ENCODE results near the gene VPS41.

VPS41 gene

DNA sequence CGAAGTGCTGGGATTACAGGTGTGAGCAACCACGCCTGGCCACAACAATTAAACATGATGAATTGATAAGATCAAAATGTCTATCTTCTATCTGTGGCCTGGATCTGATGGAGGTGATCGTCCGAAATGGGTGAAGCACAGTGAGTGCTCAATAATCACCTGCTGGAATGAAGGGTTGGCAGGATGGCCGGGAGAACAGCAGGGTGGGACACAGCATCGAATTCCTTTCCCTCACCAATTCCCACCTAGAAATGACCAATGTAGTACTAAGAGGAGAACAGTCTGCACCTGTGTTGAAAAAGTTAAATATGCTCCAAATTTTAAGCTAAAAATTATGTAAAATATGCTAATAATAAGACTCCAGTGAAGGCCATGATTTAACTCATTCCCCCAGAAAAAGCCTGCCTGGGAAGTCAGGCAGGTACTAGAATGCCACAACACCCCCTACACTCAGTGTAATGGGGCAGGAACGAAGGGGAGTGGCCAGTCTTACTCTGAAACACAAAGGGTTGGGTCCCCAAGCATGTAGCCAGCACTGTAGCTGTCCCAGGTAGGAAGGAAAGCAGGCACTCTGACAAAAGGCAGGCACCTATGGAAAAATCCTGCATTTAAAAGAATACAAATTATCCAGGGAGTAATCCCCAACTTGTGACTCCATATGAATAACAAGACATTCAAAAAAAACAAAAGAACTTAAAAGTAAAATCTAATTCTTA lies 110.3 kb downstream of the VPS41 start:
- no peak for DNase-seq

DNA sequence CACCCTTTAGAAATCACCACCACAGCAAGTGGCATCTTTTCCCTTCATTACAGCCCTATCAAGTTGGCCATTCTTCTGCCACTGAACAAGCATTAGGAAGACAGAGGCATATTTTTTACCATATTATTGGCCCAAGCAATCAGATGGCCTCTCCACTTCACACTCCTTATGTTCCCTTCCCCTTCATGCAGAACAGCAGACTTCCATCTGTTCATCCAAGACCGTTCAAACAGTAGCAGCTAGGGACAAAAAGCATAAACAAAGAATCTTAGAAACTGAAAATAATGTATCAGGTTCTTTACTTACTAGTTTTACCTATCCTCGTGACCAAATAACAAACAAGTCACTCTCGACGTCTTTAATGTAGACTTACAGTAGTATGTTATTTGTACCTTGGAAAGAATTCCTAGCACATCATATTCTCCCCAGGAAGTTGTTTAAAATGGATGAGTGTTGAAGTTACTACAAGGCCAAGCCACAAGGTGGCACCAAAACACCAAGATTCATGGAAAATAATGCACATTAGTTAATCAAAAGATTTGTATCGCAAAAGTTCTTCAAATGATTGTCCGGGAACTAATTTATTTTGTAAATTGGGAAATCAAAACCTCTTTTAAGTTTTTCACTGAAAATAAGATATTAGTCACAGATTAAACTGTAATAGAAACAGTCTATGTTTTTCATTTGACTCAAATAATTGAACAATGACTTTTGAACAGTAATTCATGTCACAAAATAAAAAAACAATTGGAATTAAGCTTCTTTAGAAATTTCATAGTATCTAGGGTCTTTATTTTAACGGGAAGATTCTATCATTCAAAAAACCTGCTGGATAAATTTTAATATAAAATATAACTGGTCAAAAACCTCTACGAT lies 112.1 kb downstream of the VPS41 start:
- DNase-seq: peak; percentile 80

DNA sequence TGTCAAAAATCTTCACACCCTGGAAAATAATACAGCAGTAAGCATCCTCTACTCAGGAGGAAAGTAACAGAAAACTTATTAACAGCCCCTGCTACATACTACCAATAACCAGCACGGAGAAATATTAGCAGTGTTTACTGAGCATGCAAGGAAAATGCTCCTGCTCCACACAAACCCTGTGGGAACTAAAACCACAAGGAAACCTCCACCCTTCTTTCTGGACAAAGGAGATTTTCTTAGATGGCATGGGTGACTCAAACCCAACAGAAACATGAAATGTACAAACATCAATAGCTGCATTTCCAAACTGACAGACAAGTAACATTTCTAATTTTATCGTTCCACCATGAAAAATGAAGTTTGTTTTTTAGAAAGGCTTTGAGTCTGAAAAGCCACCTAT lies 113.4 kb downstream of the VPS41 start:
- DNase-seq: no peak

DNA sequence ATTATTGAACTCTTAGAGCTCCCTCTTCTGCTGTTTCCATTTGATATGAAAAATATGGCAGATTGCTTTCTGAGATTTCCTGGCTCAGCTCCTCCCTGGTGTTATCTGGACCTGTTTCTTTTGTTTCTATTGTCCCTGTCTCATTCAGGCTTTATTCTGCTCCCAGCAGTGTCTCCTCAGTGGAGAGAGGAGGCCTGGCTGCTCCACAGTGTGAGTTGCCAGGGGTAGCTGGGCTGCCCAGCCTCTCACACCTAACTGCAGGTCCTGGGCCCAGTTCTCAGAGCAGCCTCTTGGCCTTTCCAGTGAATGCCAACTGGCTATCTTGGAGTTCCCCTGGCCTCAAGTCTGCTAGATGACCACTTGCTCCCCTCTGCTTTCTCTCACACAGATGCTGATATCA lies 127.0 kb downstream of the VPS41 start:
- no peak for DNase-seq

DNA sequence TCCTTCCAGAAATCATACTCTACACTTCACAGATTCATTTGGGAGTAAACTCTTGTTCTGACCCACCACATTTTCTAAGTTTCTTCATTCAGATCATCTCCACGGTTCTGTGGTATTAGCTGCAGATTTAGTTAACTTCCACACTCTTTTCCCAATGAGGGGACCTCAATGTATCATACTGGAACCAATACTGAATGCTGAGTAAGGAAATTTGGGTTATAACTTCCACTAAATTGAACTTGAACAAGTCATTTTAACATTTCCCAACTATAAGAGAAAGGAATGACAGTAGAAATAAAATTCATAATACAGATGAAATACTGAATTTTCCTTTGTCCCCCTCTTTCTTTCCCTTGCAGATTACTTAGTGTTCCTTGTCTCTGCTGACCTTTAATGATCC lies 131.4 kb downstream of the VPS41 start:
- DNase-seq: no peak

DNA sequence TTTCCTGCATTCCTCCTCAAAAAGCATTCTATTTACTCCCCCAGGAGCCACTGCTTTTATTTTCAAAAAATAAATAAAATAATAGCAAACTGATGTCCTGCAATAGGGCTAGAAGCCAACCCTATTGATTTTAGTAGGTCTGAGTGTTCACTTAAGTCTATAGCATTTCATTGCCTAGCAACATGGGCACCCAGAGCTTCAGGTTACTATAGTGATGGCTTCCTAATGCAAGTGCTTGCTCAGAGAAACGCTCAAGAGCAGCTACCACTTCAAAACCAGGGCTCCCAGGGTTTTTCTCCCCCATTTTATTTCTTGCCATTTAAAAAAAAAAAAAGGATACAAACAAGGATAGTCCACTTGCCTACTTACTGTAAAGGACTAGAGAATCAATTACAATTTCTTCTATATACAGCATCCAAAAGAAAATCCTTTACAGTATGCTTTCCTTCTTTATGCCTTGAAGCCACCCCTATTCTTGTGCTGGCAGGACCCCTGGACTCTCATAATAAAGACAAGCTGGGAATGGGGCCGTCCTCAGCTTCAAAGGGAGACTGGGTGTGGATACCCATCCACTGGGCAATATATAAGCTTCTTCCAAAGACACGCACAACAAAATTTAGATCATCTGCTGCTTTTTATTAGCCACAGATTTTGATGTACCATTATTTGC lies 133.3 kb downstream of the VPS41 start:
- DNase-seq: peak; percentile 18

DNA sequence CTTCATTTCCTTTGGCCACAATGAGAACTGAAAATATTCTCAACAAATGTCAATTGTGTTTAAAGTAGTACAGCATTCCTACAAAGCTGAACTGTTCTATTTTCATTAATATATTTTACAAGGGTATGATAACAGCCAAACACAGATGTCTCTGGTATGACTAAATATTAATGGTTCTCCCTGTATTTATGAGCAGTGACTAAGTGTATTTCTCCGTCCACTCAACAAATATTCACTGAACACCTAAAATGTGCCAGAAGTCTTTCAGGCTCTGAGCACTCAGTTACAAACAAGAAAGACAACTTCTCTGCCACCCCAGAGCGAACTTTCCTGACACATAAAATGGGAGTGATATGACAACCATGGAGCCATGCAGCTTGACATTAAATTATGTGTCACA lies 135.6 kb downstream of the VPS41 start:
- no peak for DNase-seq

DNA sequence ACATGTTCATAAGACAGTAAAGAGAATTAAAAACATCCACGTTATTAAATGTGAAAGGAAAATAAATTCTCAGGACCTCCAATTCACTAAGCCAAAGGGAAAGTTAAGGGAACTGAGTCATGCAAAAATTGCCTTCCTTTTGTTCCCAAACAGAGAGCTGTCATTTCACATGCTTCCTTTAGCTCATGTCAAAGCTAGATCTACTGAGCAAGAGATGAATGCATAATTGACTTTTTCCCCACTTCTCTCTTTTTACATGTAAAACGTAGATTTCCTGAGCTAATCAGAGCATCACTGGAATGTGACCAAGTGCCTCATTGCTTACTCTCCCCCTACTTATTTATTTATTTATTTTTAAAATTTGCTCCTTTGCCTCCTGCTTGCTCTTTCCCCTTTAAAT lies 148.8 kb downstream of the VPS41 start:
- DNase-seq: no peak

DNA sequence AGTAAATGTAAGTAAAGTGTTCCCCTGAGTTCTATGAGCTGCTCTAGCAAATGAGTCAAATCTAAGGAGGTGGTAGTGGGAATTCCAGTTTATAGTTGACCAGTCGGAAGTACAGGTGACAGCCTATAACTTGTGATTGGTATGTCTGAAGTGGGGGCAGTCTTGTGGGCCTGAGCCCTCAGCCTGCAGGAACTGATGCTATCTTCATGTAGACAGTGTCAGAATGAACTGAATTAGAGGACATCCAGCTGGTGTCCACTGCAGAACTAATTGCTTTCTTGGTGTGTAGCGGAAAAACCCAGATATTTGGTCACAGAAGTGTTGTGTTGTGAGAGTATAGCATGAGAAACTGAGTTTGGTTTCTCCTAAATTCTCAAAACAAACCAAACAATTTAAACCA lies 150.0 kb downstream of the VPS41 start:
- DNase-seq: no peak

DNA sequence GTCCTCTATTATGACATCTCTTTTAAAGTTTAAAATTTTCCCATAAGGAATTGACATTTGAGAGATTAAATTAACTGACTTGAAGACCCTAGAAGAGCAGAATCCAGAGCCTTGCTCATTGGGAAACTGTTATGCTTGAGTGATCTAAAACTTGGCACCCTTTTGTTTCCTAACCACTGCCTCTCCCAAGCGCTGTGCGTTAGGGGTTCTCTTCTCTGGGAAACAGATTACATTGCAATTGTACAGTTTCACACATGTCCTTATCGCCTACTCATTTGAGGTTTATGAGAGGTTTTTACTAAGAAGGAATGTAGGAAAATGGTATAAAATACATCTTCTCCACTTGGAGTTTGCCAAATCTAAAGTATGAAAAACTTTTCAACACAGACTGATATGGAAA lies 151.1 kb downstream of the VPS41 start:
- no peak for DNase-seq

DNA sequence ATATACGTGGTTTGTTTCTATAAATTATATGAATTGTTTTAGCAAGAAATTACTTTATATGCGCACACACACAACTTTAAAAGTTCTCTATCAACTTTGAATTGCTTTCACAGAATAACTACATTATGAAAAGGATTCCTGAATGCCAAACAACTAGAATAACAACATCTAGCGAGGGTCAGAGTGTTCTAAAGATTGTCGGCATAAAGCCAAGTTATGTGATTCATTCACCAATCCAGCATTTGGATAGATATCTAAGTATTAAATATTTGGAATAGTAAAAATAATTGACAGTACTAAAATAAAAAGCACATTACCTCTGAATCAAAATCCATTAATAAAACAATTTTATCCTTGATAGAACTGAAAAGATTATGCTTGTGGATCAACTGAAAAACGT lies 152.5 kb downstream of the VPS41 start:
- DNase-seq: no peak

DNA sequence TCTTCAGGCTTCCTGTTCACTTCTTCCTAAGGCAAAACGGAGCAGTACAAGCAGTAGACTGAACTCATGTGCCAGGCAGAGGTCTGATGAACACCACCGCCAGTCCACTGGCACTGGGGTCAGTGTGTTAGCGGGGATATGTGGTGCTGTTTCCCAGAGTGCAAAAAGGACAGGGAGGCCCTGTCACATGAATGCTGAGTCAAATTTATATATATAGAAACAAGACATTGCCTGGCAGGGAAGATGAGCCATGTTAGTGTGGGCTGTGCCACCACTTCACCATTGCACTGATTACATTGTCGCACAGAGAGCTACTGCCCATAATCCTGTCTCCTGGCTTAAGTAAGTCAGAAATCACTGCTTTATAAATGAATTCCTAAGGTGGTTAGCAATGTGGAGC lies 155.6 kb downstream of the VPS41 start:
- no peak for DNase-seq

DNA sequence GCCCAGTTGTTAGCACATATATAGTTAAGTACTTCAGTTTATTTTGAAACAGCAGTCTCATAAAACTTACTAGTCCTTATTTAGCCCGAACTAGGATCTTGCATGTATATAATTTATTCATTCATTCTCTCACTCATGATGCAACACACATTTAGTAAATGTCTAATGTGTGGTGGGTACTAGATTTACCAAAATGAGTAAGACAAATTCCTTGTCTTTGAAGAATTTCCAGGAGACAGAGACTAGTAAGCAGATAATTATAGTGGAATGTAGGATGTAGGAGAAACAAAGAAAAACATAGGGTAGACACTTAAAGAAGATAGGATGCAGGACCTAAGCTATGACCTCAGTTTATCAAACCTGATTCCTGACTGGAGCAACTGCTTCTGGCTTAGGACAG lies 157.6 kb downstream of the VPS41 start:
- no peak for DNase-seq

DNA sequence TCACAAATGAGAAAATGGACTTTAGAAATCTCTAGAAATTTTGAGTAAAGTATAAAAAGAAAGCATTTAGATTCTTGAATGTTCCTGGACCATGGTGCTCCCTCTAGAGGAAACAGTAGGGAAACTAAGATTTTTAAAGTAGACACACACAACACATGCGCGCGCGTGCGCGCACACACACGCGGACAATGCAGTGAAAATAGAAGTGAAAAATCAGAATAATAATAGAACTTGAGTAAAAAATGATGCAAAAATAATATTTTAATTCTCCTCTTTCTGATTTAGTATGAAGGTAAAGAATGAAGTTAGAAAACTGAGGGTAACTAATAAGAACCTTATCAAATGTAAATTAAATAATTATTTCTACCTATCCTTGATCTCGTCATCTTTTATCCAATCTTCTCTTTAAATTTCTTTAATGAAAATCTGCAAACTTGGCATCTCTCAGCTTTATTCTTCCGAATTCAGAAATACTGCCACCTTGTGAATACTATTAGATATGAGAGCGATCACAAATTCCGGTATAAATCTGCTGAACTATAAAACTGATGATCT lies 160.9 kb downstream of the VPS41 start:
- no peak for DNase-seq

DNA sequence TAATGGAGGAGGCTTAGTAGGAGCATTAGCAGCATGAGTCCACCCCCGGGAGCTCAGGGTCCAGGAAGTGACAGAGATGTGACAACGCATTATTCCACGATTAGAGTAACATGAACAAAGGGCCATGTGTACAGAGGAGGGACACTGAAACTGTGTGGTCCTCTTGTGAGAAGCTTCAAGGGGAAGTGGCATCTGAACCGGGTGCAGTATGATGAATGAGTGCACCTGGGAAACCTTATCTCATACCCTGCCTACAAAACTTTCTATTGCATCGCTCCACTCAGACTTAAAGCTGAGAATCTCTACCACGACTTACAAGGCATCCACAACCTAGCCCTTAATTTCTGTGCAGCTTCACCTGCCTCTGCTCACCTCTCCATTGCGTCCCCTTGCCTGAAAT lies 162.6 kb downstream of the VPS41 start:
- DNase-seq: no peak

DNA sequence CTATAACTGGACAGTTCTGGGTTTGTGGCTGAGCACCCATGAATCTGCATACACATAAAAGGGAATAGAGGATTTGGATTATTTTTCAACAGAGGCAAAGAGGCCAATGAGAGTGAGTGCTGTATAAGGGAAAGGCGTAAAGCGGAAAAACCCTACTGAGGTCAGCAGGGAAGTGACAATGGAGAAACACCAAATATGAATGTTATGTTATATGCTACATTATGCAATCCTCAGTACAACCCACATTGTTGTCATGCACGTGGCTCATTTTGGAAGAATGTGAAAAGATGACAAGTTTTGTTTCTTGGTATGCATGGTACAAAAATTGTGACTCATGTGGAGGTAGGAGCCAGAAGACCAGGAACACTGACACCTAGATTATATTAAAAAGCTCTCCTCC lies 164.2 kb downstream of the VPS41 start:
- DNase-seq: no peak

DNA sequence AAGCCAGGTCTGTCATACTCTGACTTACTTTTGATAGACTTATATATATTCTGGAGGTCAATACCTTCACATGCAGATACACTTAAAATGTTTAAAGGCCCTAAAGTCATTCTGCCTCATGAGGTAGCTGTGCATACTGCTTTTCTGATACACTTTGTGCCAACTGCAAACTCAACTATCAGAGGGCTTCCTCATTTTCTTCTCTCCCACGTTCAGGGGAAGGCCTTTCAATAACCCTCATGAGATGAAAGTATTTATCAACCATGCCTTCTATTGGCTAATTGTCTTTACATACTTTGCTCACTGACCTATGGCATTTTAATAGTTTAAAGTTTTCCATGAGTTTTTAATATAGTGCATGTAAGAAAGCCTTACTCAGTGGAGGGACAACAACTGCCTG lies 165.1 kb downstream of the VPS41 start:
- DNase-seq: no peak

DNA sequence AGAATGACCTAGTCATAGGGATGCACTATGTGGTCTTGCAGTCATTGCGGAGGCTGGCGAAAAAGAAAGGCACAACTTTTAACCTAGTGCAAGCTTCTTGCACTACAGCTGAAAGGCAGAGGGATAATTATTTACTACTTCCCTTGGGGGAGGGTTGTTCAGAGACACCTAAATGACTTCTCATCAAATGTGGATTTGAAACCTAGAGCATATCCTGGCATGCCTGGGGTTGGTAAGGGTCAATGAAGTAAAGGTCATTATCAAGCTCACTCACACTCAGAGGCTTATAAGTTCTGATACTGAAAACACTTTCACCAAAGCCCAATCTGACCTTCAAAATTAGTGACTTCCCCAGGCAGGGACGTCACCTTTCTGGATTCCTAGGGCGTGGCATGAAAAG lies 168.9 kb downstream of the VPS41 start:
- DNase-seq: no peak

DNA sequence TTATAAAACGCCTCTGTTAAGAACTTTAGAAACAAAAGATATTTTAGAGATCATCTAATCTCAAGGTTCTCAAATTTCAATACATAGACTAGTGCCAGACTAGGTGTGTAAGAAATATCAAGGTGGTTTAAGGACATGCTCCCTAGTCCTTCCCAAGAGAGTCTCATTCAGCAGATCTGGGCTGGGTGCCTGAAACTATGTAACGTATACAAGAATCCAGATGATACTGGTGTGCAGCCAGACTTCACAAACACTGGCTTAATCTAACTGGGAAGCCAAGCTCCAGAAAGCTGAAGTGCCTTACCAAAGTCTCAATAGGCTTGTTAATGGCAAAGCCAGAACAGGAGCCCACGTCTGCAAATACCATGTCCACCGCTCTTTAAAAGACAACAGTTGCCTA lies 172.9 kb downstream of the VPS41 start:
- no peak for DNase-seq

DNA sequence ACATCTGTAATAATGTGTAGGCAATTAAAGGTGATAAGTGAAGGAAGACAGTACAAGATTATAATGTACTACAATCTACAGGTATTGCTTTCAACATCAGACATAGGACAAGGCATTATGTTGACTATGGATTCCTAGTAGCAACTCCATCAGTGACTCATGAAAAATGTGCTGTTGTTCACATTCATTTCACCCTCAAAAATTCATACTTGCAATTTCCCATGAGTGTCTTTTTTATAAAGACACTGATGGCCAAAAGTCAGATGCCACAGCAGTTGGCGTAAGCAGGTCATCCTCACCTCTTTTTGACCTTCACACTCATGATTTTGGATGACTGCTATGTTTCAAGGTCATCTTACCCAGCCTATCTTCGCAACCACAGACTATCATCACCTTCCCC lies 177.8 kb downstream of the VPS41 start:
- DNase-seq: no peak

DNA sequence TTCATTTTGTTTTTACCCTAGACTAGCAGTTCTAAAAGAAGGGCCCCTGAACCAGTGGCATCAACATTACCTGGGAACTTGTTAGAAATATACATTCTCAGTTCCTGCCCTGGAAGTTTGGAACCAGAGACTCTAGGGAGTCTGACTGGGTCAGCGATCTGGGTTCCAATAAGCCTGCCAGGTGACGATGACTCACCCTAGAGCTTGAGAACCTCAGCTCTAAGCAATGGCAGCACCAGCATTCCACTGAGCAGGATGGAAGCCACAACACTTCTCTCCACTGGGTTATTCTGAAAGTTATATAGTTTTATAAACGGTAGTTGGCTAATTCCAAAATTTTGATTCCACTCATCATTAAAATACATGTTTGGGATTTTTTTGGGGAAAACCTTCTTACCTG lies 180.8 kb downstream of the VPS41 start:
- no peak for DNase-seq

DNA sequence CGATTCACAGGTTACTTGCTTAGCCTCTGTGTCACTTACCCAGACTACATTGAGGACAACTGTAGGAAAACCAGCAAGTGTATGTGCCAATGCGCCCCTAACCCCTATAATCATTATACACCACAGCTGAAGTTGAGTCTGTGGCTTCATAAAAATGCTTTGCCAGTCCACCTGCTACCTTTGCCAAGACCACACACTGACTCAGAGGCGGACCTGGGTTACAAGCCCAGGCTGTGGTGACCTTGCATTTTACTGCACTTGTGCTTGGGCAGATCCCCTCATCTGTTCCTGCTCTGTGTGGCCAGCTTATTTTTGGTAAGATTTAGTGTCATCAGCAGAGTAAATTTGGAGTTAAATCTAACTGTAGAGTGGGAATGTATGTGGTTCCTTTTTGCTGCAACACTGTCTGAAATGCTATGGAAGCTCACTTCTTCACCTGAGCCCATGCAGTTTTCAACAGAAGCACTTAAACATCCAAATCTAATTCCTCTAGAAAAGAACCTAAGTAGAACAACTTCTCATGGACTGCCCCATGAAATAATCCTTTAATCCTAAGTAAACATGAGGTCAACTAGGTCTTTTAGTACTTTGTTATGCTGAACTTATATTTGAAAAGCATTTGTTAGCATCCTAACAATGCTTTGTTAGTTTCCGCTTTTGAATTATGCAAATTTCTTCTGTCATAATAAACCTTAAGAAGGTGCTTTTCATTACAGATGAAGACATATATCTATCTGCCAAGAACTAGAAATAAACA lies 181.6 kb downstream of the VPS41 start:
- DNase-seq: peak; percentile 56

DNA sequence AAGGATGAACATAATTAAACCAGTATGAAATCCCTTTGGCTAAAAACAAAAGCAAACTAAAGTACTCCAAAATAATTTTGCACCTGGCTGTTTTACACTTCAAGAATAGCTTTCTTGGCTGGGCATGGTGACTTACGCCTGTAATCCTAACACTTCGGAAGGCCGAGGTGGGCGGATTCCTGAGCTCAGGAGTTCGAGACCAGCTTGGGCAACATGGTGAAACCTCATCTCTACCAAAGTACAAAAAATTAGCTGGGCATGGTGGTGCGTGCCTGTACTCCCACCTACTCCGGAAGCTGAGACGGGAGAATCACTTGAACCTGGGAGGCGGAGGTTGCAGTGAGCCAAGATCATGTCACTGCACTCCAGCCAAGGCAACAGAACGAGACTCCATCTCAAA lies 185.7 kb downstream of the VPS41 start:
- no peak for DNase-seq
